ENCODE measurements around the gene ZNF827. TPM values are rescaled to one million over a fixed set of nuclear protein-coding genes. Genes with fewer than 3 reads are reported as not detected.

ZNF827 gene
- total RNA-seq, 1 experiment from 2014 or later: 5.3 TPM

- H3K27ac Mint-ChIP-seq (ENCODE audit: unreplicated experiment): no peak overlapping the region
- BruUV-seq (replicated peaks): no TSS peak
- POLR2A ChIA-PET: no interaction called here
- H3K27me3 Mint-ChIP-seq (ENCODE audit: insufficient read depth, unreplicated experiment): no peaks in the 10 kb centered on the region
- H3K36me3 ChIP-seq (ENCODE audit: control insufficient read depth, insufficient read depth, low read length): no peaks in the 10 kb centered on the region
- intact Hi-C loops (cut with micrococcal nuclease; ENCODE audit: unreplicated experiment): no loop called here
- DNase-seq: no peak
- H3K36me3 Mint-ChIP-seq (ENCODE audit: insufficient read depth, unreplicated experiment): no peaks in the 10 kb centered on the region
- H3K27me3 ChIP-seq (replicated peaks; ENCODE audit: control insufficient read depth, insufficient read depth, low read length): no peaks in the 10 kb centered on the region
- no peaks in the 10 kb centered on the region for H3K4me1 ChIP-seq
- H3K4me3 ChIP-seq (ENCODE audit: low read depth, low read length): no peak overlapping the region
- H3K4me3 Mint-ChIP-seq (ENCODE audit: unreplicated experiment): no peak overlapping the region
- no peaks in the 10 kb centered on the region for H3K9me3 Mint-ChIP-seq (ENCODE audit: unreplicated experiment)
- no peaks in the 10 kb centered on the region for H3K4me1 Mint-ChIP-seq (ENCODE audit: low read depth, unreplicated experiment)
- no peak for TF ChIP-seq CTCF (IDR thresholded peaks at IDR 0.05; ENCODE audit: insufficient read depth in 1 of 2, low read depth in 1 of 2, low read length in 1 of 2, severe bottlenecking in 1 of 2, unreplicated experiment in 1 of 2)
- CTCF ChIA-PET: no interaction called here
- no peaks in the 10 kb centered on the region for H3K9me3 ChIP-seq
Observed at GRCh38 chr4:145782756-145783155, 155.9 kb downstream of the ZNF827 start.

- no peak overlapping the region for H3K4me3 ChIP-seq (ENCODE audit: low read depth, low read length)
- no peaks in the 10 kb centered on the region for H3K9me3 ChIP-seq
- Mint-ChIP-seq H3K27ac (ENCODE audit: unreplicated experiment) (no peak overlapping the region), H3K4me3 (ENCODE audit: unreplicated experiment) (no peak overlapping the region), H3K9me3 (ENCODE audit: unreplicated experiment) (no peaks in the 10 kb centered on the region), H3K27me3 (ENCODE audit: insufficient read depth, unreplicated experiment) (no peaks in the 10 kb centered on the region), H3K4me1 (ENCODE audit: low read depth, unreplicated experiment) (no peaks in the 10 kb centered on the region), H3K36me3 (ENCODE audit: insufficient read depth, unreplicated experiment) (no peaks in the 10 kb centered on the region)
- H3K27me3 ChIP-seq (replicated peaks; ENCODE audit: control insufficient read depth, insufficient read depth, low read length): no peaks in the 10 kb centered on the region
- TF ChIP-seq CTCF (IDR thresholded peaks at IDR 0.05; ENCODE audit: insufficient read depth in 1 of 2, low read depth in 1 of 2, low read length in 1 of 2, severe bottlenecking in 1 of 2, unreplicated experiment in 1 of 2): no peak
- no peaks in the 10 kb centered on the region for H3K36me3 ChIP-seq (ENCODE audit: control insufficient read depth, insufficient read depth, low read length)
- CTCF ChIA-PET: no interaction called here
- DNase-seq: no peak
- POLR2A ChIA-PET: no interaction called here
- intact Hi-C loops (cut with micrococcal nuclease; ENCODE audit: unreplicated experiment): no loop called here
- no TSS peak for BruUV-seq (replicated peaks)
- H3K4me1 ChIP-seq: no peaks in the 10 kb centered on the region
Observed at GRCh38 chr4:145781351-145781750, 157.3 kb downstream of the ZNF827 start.

GRCh38 chr4:145779319-145779801 is 159.3 kb downstream of the ZNF827 start:
- Mint-ChIP-seq H3K4me3 (ENCODE audit: unreplicated experiment) (no peak overlapping the region), H3K27ac (ENCODE audit: unreplicated experiment) (no peak overlapping the region), H3K4me1 (ENCODE audit: low read depth, unreplicated experiment) (no peaks in the 10 kb centered on the region), H3K9me3 (ENCODE audit: unreplicated experiment) (no peaks in the 10 kb centered on the region), H3K36me3 (ENCODE audit: insufficient read depth, unreplicated experiment) (no peaks in the 10 kb centered on the region), H3K27me3 (ENCODE audit: insufficient read depth, unreplicated experiment) (no peaks in the 10 kb centered on the region)
- CTCF ChIA-PET: no interaction called here
- H3K27me3 ChIP-seq (replicated peaks; ENCODE audit: control insufficient read depth, insufficient read depth, low read length): no peaks in the 10 kb centered on the region
- no peaks in the 10 kb centered on the region for H3K36me3 ChIP-seq (ENCODE audit: control insufficient read depth, insufficient read depth, low read length)
- TF ChIP-seq CTCF (IDR thresholded peaks at IDR 0.05; ENCODE audit: insufficient read depth in 1 of 2, low read depth in 1 of 2, low read length in 1 of 2, severe bottlenecking in 1 of 2, unreplicated experiment in 1 of 2): no peak
- POLR2A ChIA-PET: no interaction called here
- no peaks in the 10 kb centered on the region for H3K9me3 ChIP-seq
- intact Hi-C loops (cut with micrococcal nuclease; ENCODE audit: unreplicated experiment): no loop called here
- no peak for DNase-seq
- no TSS peak for BruUV-seq (replicated peaks)
- no peaks in the 10 kb centered on the region for H3K4me1 ChIP-seq
- no peak overlapping the region for H3K4me3 ChIP-seq (ENCODE audit: low read depth, low read length)
